ACC112 (cell line): ENCODE results near the gene PRKG1.

Source experiments
- H2AFZ ChIP-seq: fragments of 200-600 bp; sonication (generic); one replicate; pipeline ENCODE4 v1.6.0; 2017; ENCODE audit warnings: antibody characterized with exemption, low read length; ENCODE audit not compliant: unreplicated experiment
- H3K27ac ChIP-seq: fragments of 200-600 bp; sonication (generic); 2 replicates; pipeline ENCODE4 v1.5.1; 2014; ENCODE audit warnings: low read depth, mild to moderate bottlenecking, antibody characterized with exemption, low read length, moderate library complexity
- H3K27me3 ChIP-seq: fragments of 200-600 bp; sonication (generic); 2 replicates; pipeline ENCODE4 v1.6.1; 2014; ENCODE audit warnings: mild to moderate bottlenecking, antibody characterized with exemption, low read length, moderate library complexity, mixed read lengths; ENCODE audit not compliant: insufficient read depth
- H3K36me3 ChIP-seq: fragments of 200-600 bp; sonication (generic); 2 replicates; pipeline ENCODE4 v1.6.1; 2016; ENCODE audit warnings: mild to moderate bottlenecking, antibody characterized with exemption, low read length, moderate library complexity, mixed read lengths; ENCODE audit not compliant: insufficient read depth
- H3K4me1 ChIP-seq: fragments of 200-600 bp; sonication (generic); one replicate; pipeline ENCODE4 v1.6.1; 2016; ENCODE audit warnings: low read length, mixed read lengths; ENCODE audit not compliant: insufficient read depth, unreplicated experiment, control insufficient read depth
- H3K4me3 ChIP-seq: fragments of 200-600 bp; sonication (generic); 2 replicates; pipeline ENCODE4 v1.5.1; 2014; ENCODE audit warnings: mild to moderate bottlenecking, low read depth, low read length
- H3K79me2 ChIP-seq: fragments of 200-600 bp; sonication (generic); one replicate; pipeline ENCODE4 v1.6.0; 2016; ENCODE audit warnings: low read length; ENCODE audit not compliant: control insufficient read depth, unreplicated experiment, insufficient read depth

The PRKG1 gene

GRCh38 chr10:51074238-51075028 is at the start of gene PRKG1:
Gene PRKG1, plus strand, starts transcription at chr10:51074487.
- Histone ChIP-seq H3K27me3 (no peaks in the 10 kb centered on the region), H3K36me3 (no peaks in the 10 kb centered on the region), H2AFZ (peak within 1 kb of the TSS; percentile 66), H3K27ac (no peak within 1 kb of the TSS), H3K4me3 (peak within 1 kb of the TSS; percentile 86), H3K79me2 (no peaks in the 10 kb centered on the region), H3K4me1 (peaks cover 14% of the 10 kb centered on the region)

- Histone ChIP-seq H3K36me3 (no peaks in the 10 kb centered on the region), H3K27me3 (no peaks in the 10 kb centered on the region), H3K4me3 (no peak overlapping the region), H3K27ac (0 out of 2 replicates have a peak overlapping the region, but pooled peaks have one; percentile 24), H3K79me2 (no peaks in the 10 kb centered on the region), H3K4me1 (peaks cover 19% of the 10 kb centered on the region), H2AFZ (no peak overlapping the region)
These were observed 45.9 kb upstream of the PRKG1 start for GRCh38 chr10:51028420-51028819.

GRCh38 chr10:51029172-51029641 is 45.1 kb upstream of the PRKG1 start:
- H3K27ac ChIP-seq = peak overlapping the region; percentile 24; the same call in 1 of the 2 replicates
- no peaks in the 10 kb centered on the region for H3K27me3 ChIP-seq
- no peak overlapping the region for H2AFZ ChIP-seq
- H3K36me3 ChIP-seq = no peaks in the 10 kb centered on the region
- H3K79me2 ChIP-seq = no peaks in the 10 kb centered on the region
- no peak overlapping the region for H3K4me3 ChIP-seq
- peaks cover 19% of the 10 kb centered on the region for H3K4me1 ChIP-seq

GRCh38 chr10:51030480-51030879 is 43.8 kb upstream of the PRKG1 start:
- H3K27ac ChIP-seq = no peak overlapping the region
- peaks cover 19% of the 10 kb centered on the region for H3K4me1 ChIP-seq
- H2AFZ ChIP-seq = no peak overlapping the region
- H3K4me3 ChIP-seq = no peak overlapping the region
- no peaks in the 10 kb centered on the region for H3K79me2 ChIP-seq
- no peaks in the 10 kb centered on the region for H3K36me3 ChIP-seq
- no peaks in the 10 kb centered on the region for H3K27me3 ChIP-seq

- no peak overlapping the region for H3K4me3 ChIP-seq
- H3K36me3 ChIP-seq = no peaks in the 10 kb centered on the region
- H3K27me3 ChIP-seq = no peaks in the 10 kb centered on the region
- peaks cover 19% of the 10 kb centered on the region for H3K4me1 ChIP-seq
- no peaks in the 10 kb centered on the region for H3K79me2 ChIP-seq
- H3K27ac ChIP-seq = no peak overlapping the region
- H2AFZ ChIP-seq = no peak overlapping the region
These were observed 42.3 kb upstream of the PRKG1 start for GRCh38 chr10:51031950-51032349.

GRCh38 chr10:51034769-51035168 is 39.5 kb upstream of the PRKG1 start:
- peaks cover 1% of the 10 kb centered on the region for H3K4me1 ChIP-seq
- no peak overlapping the region for H3K4me3 ChIP-seq
- H3K36me3 ChIP-seq = no peaks in the 10 kb centered on the region
- no peaks in the 10 kb centered on the region for H3K79me2 ChIP-seq
- no peaks in the 10 kb centered on the region for H3K27me3 ChIP-seq
- no peak overlapping the region for H2AFZ ChIP-seq
- no peak overlapping the region for H3K27ac ChIP-seq

GRCh38 chr10:51035344-51035743 is 38.9 kb upstream of the PRKG1 start:
- H3K4me3 ChIP-seq = no peak overlapping the region
- no peaks in the 10 kb centered on the region for H3K27me3 ChIP-seq
- H3K36me3 ChIP-seq = no peaks in the 10 kb centered on the region
- H3K4me1 ChIP-seq = no peaks in the 10 kb centered on the region
- H3K27ac ChIP-seq = no peak overlapping the region
- H2AFZ ChIP-seq = no peak overlapping the region
- H3K79me2 ChIP-seq = no peaks in the 10 kb centered on the region

- H3K27me3 ChIP-seq = no peaks in the 10 kb centered on the region
- H3K4me3 ChIP-seq = no peak overlapping the region
- H3K4me1 ChIP-seq = peaks cover 6% of the 10 kb centered on the region
- H2AFZ ChIP-seq = no peak overlapping the region
- no peaks in the 10 kb centered on the region for H3K79me2 ChIP-seq
- no peaks in the 10 kb centered on the region for H3K36me3 ChIP-seq
- no peak overlapping the region for H3K27ac ChIP-seq
These were observed 28.4 kb upstream of the PRKG1 start for GRCh38 chr10:51045871-51046270.

- H3K4me3 ChIP-seq = no peak overlapping the region
- H3K4me1 ChIP-seq = peaks cover 11% of the 10 kb centered on the region
- H3K79me2 ChIP-seq = no peaks in the 10 kb centered on the region
- no peak overlapping the region for H2AFZ ChIP-seq
- H3K27ac ChIP-seq = no peak overlapping the region
- no peaks in the 10 kb centered on the region for H3K27me3 ChIP-seq
- H3K36me3 ChIP-seq = no peaks in the 10 kb centered on the region
These were observed 27.6 kb upstream of the PRKG1 start for GRCh38 chr10:51046654-51047053.

GRCh38 chr10:51047857-51048256 is 26.4 kb upstream of the PRKG1 start:
- Histone ChIP-seq H3K79me2 (no peaks in the 10 kb centered on the region), H2AFZ (no peak overlapping the region), H3K4me3 (no peak overlapping the region), H3K36me3 (no peaks in the 10 kb centered on the region), H3K4me1 (peaks cover 11% of the 10 kb centered on the region), H3K27ac (no peak overlapping the region), H3K27me3 (no peaks in the 10 kb centered on the region)

- Histone ChIP-seq H3K79me2 (no peaks in the 10 kb centered on the region), H3K27me3 (no peaks in the 10 kb centered on the region), H3K4me1 (peaks cover 11% of the 10 kb centered on the region)
These were observed 25.5 kb upstream of the PRKG1 start for GRCh38 chr10:51048792-51049191.

More at GRCh38 chr10:51048792-51049191, 25.5 kb upstream of the PRKG1 start:
- Histone ChIP-seq H3K4me3 (no peak overlapping the region), H3K27ac (no peak overlapping the region), H3K36me3 (no peaks in the 10 kb centered on the region), H2AFZ (no peak overlapping the region)
